ENCODE results near the gene MAML1. TPM values are rescaled to one million over a fixed set of nuclear protein-coding genes. Genes with fewer than 3 reads are reported as not detected.

The MAML1 gene
- total RNA-seq, 2 experiments from 2014 or later, result 20.3 to 22.2 TPM

Small RNAs within 50 kb of the gene (microRNA-seq; reads per million reads assigned to microRNA genes)
- 12.2 reads per million, percentile 35 among the genes with 10 or more reads in this experiment for gene MIR1229 (ENCODE audit: borderline microRNAs expressed, borderline number of aligned reads, borderline replicate concordance)

Other genes starting within 250 kb of the MAML1 start
- gene RUFY1, start 182.3 kb upstream of the MAML1 start, total RNA-seq, result 10 to 100 TPM; 30.3 to 34.0 TPM
- gene HNRNPH1, start 109.2 kb upstream of the MAML1 start, total RNA-seq, result 100 to 1,000 TPM; 604 to 611 TPM
- under 1 TPM; 0.61 to 0.67 TPM for gene CBY3, start 51.8 kb upstream of the MAML1 start, total RNA-seq
- gene CANX, start 33.9 kb upstream of the MAML1 start, total RNA-seq, result 100 to 1,000 TPM; 531 to 534 TPM
- 1 to 10 TPM in 1 of 2 experiments, under 1 TPM in 1; 0.48 to 1.1 TPM for gene LTC4S, start 61.2 kb downstream of the MAML1 start, total RNA-seq
- gene MGAT4B, start 74.0 kb downstream of the MAML1 start, total RNA-seq, result 10 to 100 TPM; 95.8 to 96.8 TPM
- 100 to 1,000 TPM; 127 to 130 TPM for gene SQSTM1, start 88.1 kb downstream of the MAML1 start, total RNA-seq
- gene MRNIP, start 126.0 kb downstream of the MAML1 start, total RNA-seq, result 10 to 100 TPM; 19.8 to 24.9 TPM
- 10 to 100 TPM; 59.0 to 62.8 TPM for gene TBC1D9B, start 175.1 kb downstream of the MAML1 start, total RNA-seq

All from activated CD4-positive, alpha-beta memory T cell treated with anti-CD3 and anti-CD28 coated beads for 36 hours (primary cell).